Measurements from ENCODE around the gene ZNF827. TPM values are rescaled to one million over a fixed set of nuclear protein-coding genes. Genes with fewer than 3 reads are reported as not detected.

Gene ZNF827
- total RNA-seq, 2 experiments from 2014 or later: 12.2 to 14.4 TPM

GRCh38 chr4:145763399-145763798, 175.2 kb downstream of the ZNF827 start:
- CTCF ChIA-PET: no interaction called here
- Mint-ChIP-seq H3K27ac (no peak overlapping the region), H3K27me3 (no peaks in the 10 kb centered on the region)

GRCh38 chr4:145762719-145763118, 175.9 kb downstream of the ZNF827 start:
- H3K4me1 Mint-ChIP-seq: peaks cover 16% of the 10 kb centered on the region
- H3K9me3 Mint-ChIP-seq: peaks cover 14% of the 10 kb centered on the region
- POLR2A ChIA-PET: no interaction called here
- DNase-seq: no peak
- no peaks in the 10 kb centered on the region for H3K27me3 Mint-ChIP-seq
- H3K36me3 Mint-ChIP-seq (ENCODE audit: low read depth): peaks cover 68% of the 10 kb centered on the region
- H3K27ac Mint-ChIP-seq: no peak overlapping the region
- no peak overlapping the region for H3K4me3 Mint-ChIP-seq
- CTCF ChIA-PET: interaction anchor here (0.8 kb wide), 1 partner anchor 65 kb away, joined by 3 read pairs; no protein-coding TSS in a partner anchor

More at GRCh38 chr4:145763399-145763798, 175.2 kb downstream of the ZNF827 start:
- POLR2A ChIA-PET: no interaction called here
- DNase-seq: no peak
- Mint-ChIP-seq H3K4me3 (no peak overlapping the region), H3K36me3 (ENCODE audit: low read depth) (peaks cover 69% of the 10 kb centered on the region), H3K4me1 (peaks cover 16% of the 10 kb centered on the region), H3K9me3 (peaks cover 14% of the 10 kb centered on the region)

- H3K27ac Mint-ChIP-seq: no peak overlapping the region
- H3K27me3 Mint-ChIP-seq: no peaks in the 10 kb centered on the region
- H3K4me3 Mint-ChIP-seq: no peak overlapping the region
- POLR2A ChIA-PET: interaction anchor here (0.6 kb wide), 1 partner anchor 1392 kb away, joined by 3 read pairs; no protein-coding TSS in a partner anchor
- H3K36me3 Mint-ChIP-seq (ENCODE audit: low read depth): peaks cover 55% of the 10 kb centered on the region
- DNase-seq: no peak
- no peaks in the 10 kb centered on the region for H3K9me3 Mint-ChIP-seq
- CTCF ChIA-PET: no interaction called here
- H3K4me1 Mint-ChIP-seq: peaks cover 6% of the 10 kb centered on the region
Observed at GRCh38 chr4:145760961-145761929, 177.4 kb downstream of the ZNF827 start.

GRCh38 chr4:145760176-145760575, 178.4 kb downstream of the ZNF827 start:
- Mint-ChIP-seq H3K27me3 (no peaks in the 10 kb centered on the region), H3K4me3 (no peak overlapping the region), H3K9me3 (no peaks in the 10 kb centered on the region), H3K36me3 (ENCODE audit: low read depth) (peaks cover 46% of the 10 kb centered on the region), H3K4me1 (peaks cover 7% of the 10 kb centered on the region), H3K27ac (no peak overlapping the region)
- CTCF ChIA-PET: no interaction called here
- no peak for DNase-seq
- POLR2A ChIA-PET: no interaction called here

GRCh38 chr4:145757188-145757587, 181.4 kb downstream of the ZNF827 start:
- DNase-seq: no peak
- ChIA-PET CTCF (no interaction called here), POLR2A (no interaction called here)
- H3K4me3 Mint-ChIP-seq: no peak overlapping the region
- H3K9me3 Mint-ChIP-seq: no peaks in the 10 kb centered on the region
- H3K27ac Mint-ChIP-seq: no peak overlapping the region
- peaks cover 7% of the 10 kb centered on the region for H3K4me1 Mint-ChIP-seq
- peaks cover 29% of the 10 kb centered on the region for H3K36me3 Mint-ChIP-seq (ENCODE audit: low read depth)
- H3K27me3 Mint-ChIP-seq: no peaks in the 10 kb centered on the region

- H3K4me1 Mint-ChIP-seq: peaks cover 7% of the 10 kb centered on the region
- ChIA-PET POLR2A (no interaction called here), CTCF (no interaction called here)
- DNase-seq: no peak
- H3K36me3 Mint-ChIP-seq (ENCODE audit: low read depth): peaks cover 25% of the 10 kb centered on the region
- no peak overlapping the region for H3K4me3 Mint-ChIP-seq
- no peak overlapping the region for H3K27ac Mint-ChIP-seq
- H3K27me3 Mint-ChIP-seq: peaks cover 1% of the 10 kb centered on the region
- no peaks in the 10 kb centered on the region for H3K9me3 Mint-ChIP-seq
Observed at GRCh38 chr4:145756244-145756643, 182.4 kb downstream of the ZNF827 start.

GRCh38 chr4:145755802-145756201, 182.8 kb downstream of the ZNF827 start:
- Mint-ChIP-seq H3K4me1 (peaks cover 7% of the 10 kb centered on the region), H3K9me3 (peaks cover 3% of the 10 kb centered on the region), H3K4me3 (no peak overlapping the region), H3K27ac (no peak overlapping the region), H3K36me3 (ENCODE audit: low read depth) (peaks cover 24% of the 10 kb centered on the region), H3K27me3 (peaks cover 4% of the 10 kb centered on the region)
- DNase-seq: no peak
- ChIA-PET POLR2A (no interaction called here), CTCF (no interaction called here)

- Mint-ChIP-seq H3K27ac (no peak overlapping the region), H3K27me3 (peaks cover 41% of the 10 kb centered on the region), H3K36me3 (ENCODE audit: low read depth) (no peaks in the 10 kb centered on the region), H3K4me1 (no peaks in the 10 kb centered on the region), H3K9me3 (peaks cover 2% of the 10 kb centered on the region), H3K4me3 (no peak overlapping the region)
- ChIA-PET POLR2A (no interaction called here), CTCF (interaction anchor here (1.8 kb wide), 1 partner anchor 10 kb away, joined by 4 read pairs; no protein-coding TSS in a partner anchor)
- no peak for DNase-seq
Observed at GRCh38 chr4:145743641-145744040, 195.0 kb downstream of the ZNF827 start.

- Mint-ChIP-seq H3K27me3 (peaks cover 23% of the 10 kb centered on the region), H3K4me1 (no peaks in the 10 kb centered on the region), H3K27ac (no peak overlapping the region), H3K36me3 (ENCODE audit: low read depth) (no peaks in the 10 kb centered on the region), H3K4me3 (no peak overlapping the region), H3K9me3 (no peaks in the 10 kb centered on the region)
- CTCF ChIA-PET: no interaction called here
- DNase-seq: no peak
- POLR2A ChIA-PET: no interaction called here
Observed at GRCh38 chr4:145740806-145741205, 197.8 kb downstream of the ZNF827 start.

- no peak for DNase-seq
- no peaks in the 10 kb centered on the region for H3K4me1 Mint-ChIP-seq
- POLR2A ChIA-PET: no interaction called here
- no peaks in the 10 kb centered on the region for H3K36me3 Mint-ChIP-seq (ENCODE audit: low read depth)
- no peak overlapping the region for H3K27ac Mint-ChIP-seq
- peaks cover 18% of the 10 kb centered on the region for H3K27me3 Mint-ChIP-seq
- no peak overlapping the region for H3K4me3 Mint-ChIP-seq
- no peaks in the 10 kb centered on the region for H3K9me3 Mint-ChIP-seq
- CTCF ChIA-PET: interaction anchor here (1.4 to 2.1 kb wide), 2 partner anchors 12 to 24 kb away, joined by 3 to 8 read pairs; no protein-coding TSS in a partner anchor
Observed at GRCh38 chr4:145739845-145740244, 198.8 kb downstream of the ZNF827 start.

GRCh38 chr4:145736241-145736831, 202.3 kb downstream of the ZNF827 start:
- H3K27ac Mint-ChIP-seq: no peak overlapping the region
- no peak for DNase-seq
- peaks cover 8% of the 10 kb centered on the region for H3K27me3 Mint-ChIP-seq
- H3K4me3 Mint-ChIP-seq: no peak overlapping the region
- POLR2A ChIA-PET: no interaction called here
- CTCF ChIA-PET: no interaction called here
- H3K9me3 Mint-ChIP-seq: no peaks in the 10 kb centered on the region
- H3K36me3 Mint-ChIP-seq (ENCODE audit: low read depth): no peaks in the 10 kb centered on the region
- peaks cover 10% of the 10 kb centered on the region for H3K4me1 Mint-ChIP-seq

- no peak overlapping the region for H3K27ac Mint-ChIP-seq
- no peaks in the 10 kb centered on the region for H3K9me3 Mint-ChIP-seq
- no peak overlapping the region for H3K4me3 Mint-ChIP-seq
- ChIA-PET CTCF (no interaction called here), POLR2A (no interaction called here)
- no peaks in the 10 kb centered on the region for H3K36me3 Mint-ChIP-seq (ENCODE audit: low read depth)
- DNase-seq: no peak
- H3K27me3 Mint-ChIP-seq: peaks cover 7% of the 10 kb centered on the region
- H3K4me1 Mint-ChIP-seq: peaks cover 10% of the 10 kb centered on the region
Observed at GRCh38 chr4:145735827-145736226, 202.8 kb downstream of the ZNF827 start.

GRCh38 chr4:145735347-145735675, 203.3 kb downstream of the ZNF827 start:
- peaks cover 7% of the 10 kb centered on the region for H3K27me3 Mint-ChIP-seq
- H3K27ac Mint-ChIP-seq: no peak overlapping the region
- H3K4me1 Mint-ChIP-seq: peaks cover 10% of the 10 kb centered on the region
- CTCF ChIA-PET: no interaction called here
- no peaks in the 10 kb centered on the region for H3K36me3 Mint-ChIP-seq (ENCODE audit: low read depth)
- no peak for DNase-seq
- H3K9me3 Mint-ChIP-seq: no peaks in the 10 kb centered on the region
- H3K4me3 Mint-ChIP-seq: no peak overlapping the region
- POLR2A ChIA-PET: no interaction called here

All from activated CD4-positive, alpha-beta T cell treated with anti-CD3 and anti-CD28 coated beads, Interleukin-2, amount 10 ng/mL, durations not matched to agents 7 days and 5 days (primary cell).